ENCODE results near the gene ZNF622. TPM values are rescaled to one million over a fixed set of nuclear protein-coding genes. Genes with fewer than 3 reads are reported as not detected.

Gene ZNF622
- polyA plus RNA-seq, 3 donors, result 16.1 to 52.3 (median 25.5) TPM

- no peak overlapping the region for H3K27ac ChIP-seq (ENCODE audit: low read depth, low read length)
- WGBS, 3 donors, result 83 to 90% (median 84%) methylated on average over 1 of the region's 1 CpG
These were observed 59.0 kb downstream of the ZNF622 start for GRCh38 chr5:16406630-16407029.

- H3K27ac ChIP-seq (ENCODE audit: low read depth, low read length), result no peak overlapping the region
- 67 to 86% (median 76%) methylated on average over 3 of the region's 3 CpGs for WGBS, 3 donors
These were observed 59.6 kb downstream of the ZNF622 start for GRCh38 chr5:16406023-16406422.

Other genes with a start within 250 kb of the ZNF622 start
- 10 to 100 TPM in 2 of 3 donors, 1 to 10 TPM in 1; 9.2 to 46.8 (median 12.6) TPM for gene RETREG1, start 151.2 kb upstream of the ZNF622 start, polyA plus RNA-seq

Data from adipose tissue (tissue), 3 donors.